ENCODE measurements around the gene UBXN7.
"Not testable (repeated sequence)": the region's sequence is repeated elsewhere in the genome, so short reads cannot be mapped to it uniquely, and the experiment has no call there.

GRCh38 chr3:196462680-196463477 is 30.7 kb upstream of the UBXN7 start:
- not testable (repeated sequence) for TF ChIP-seq CTCF (IDR thresholded peaks at IDR 0.05; ENCODE audit: low read depth, low read length); EZH2phosphoT487 (IDR thresholded peaks at IDR 0.05; ENCODE audit: low read depth)

Data from OCI-LY3 (cell line).